ENCODE data around the gene CHIT1.

DNA sequence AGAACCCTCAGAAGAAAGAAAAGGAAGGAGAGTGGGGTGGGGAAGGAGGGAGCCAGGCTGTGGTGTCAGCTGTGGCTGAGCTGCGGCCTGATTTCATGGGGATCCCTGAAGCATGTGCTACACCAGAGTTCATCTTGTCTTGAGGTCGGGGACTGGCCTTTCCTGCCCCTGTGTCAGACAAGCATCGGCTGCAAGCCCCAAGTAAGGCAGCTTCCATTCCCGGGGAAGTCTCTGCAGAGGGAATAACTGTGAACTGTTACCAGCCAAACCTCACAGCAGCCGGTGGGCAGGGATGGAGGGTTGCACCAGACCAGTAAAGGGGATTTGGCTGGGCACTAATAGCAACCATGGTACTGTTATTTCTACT is 40.2 kb upstream of the CHIT1 start:
- no peak for TF ChIP-seq POLR2A (IDR thresholded peaks at IDR 0.05)
- TF ChIP-seq, protein P1, sequence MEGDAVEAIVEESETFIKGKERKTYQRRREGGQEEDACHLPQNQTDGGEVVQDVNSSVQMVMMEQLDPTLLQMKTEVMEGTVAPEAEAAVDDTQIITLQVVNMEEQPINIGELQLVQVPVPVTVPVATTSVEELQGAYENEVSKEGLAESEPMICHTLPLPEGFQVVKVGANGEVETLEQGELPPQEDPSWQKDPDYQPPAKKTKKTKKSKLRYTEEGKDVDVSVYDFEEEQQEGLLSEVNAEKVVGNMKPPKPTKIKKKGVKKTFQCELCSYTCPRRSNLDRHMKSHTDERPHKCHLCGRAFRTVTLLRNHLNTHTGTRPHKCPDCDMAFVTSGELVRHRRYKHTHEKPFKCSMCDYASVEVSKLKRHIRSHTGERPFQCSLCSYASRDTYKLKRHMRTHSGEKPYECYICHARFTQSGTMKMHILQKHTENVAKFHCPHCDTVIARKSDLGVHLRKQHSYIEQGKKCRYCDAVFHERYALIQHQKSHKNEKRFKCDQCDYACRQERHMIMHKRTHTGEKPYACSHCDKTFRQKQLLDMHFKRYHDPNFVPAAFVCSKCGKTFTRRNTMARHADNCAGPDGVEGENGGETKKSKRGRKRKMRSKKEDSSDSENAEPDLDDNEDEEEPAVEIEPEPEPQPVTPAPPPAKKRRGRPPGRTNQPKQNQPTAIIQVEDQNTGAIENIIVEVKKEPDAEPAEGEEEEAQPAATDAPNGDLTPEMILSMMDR (IDR thresholded peaks at IDR 0.05 in 4 of 5, conservative IDR thresholded peaks at IDR 0.05 in 1 of 5) = no peak
